Liver (tissue), 3 donors: Measurements from ENCODE around the gene UNC13D.
"Not testable (repeated sequence)": the region's sequence is repeated elsewhere in the genome, so short reads cannot be mapped to it uniquely, and the experiment has no call there.

Source experiments
- ATF3 ChIP-seq: IDR thresholded peaks from 2 replicates; pipeline ENCODE4 v1.6.1; 2016; ENCODE audit warnings: antibody characterized with exemption
- CTCF ChIP-seq: fragments of 150-350 bp; IDR thresholded peaks from 2 replicates; pipeline ENCODE4 v1.5.1; 2017; ENCODE audit warnings: improper control_type of control experiment, low read depth, low read length; ENCODE audit not compliant: missing input control
- FOXA1 ChIP-seq: IDR thresholded peaks from 2 replicates; pipeline ENCODE4 v1.6.1; 2016; ENCODE audit warnings: antibody characterized with exemption
- HNF4A ChIP-seq, 2 donors: conservative IDR thresholded peaks; 2 replicates each; pipeline ENCODE4 v1.6.1; 2016; ENCODE audit warnings: antibody characterized with exemption in 2 of 2, mild to moderate bottlenecking in 2 of 2
- JUND ChIP-seq, 2 donors: IDR thresholded peaks; 2 replicates each; pipeline ENCODE4 v1.6.1; 2016; ENCODE audit warnings: antibody characterized with exemption in 2 of 2
- MAX ChIP-seq: IDR thresholded peaks from 2 replicates; pipeline ENCODE4 v1.6.1; 2016; ENCODE audit warnings: antibody characterized with exemption
- RAD21 ChIP-seq, 2 donors: IDR thresholded peaks; 2 replicates each; pipeline ENCODE4 v1.6.1; 2016; ENCODE audit warnings: antibody characterized with exemption in 2 of 2, mild to moderate bottlenecking in 2 of 2
- REST ChIP-seq: IDR thresholded peaks from 2 replicates; pipeline ENCODE4 v1.6.1; 2016; ENCODE audit warnings: antibody characterized with exemption, mild to moderate bottlenecking
- RXRA ChIP-seq, 2 donors: IDR thresholded peaks; 2 replicates each; pipeline ENCODE4 v1.6.1; 2017 to 2018; ENCODE audit warnings: antibody characterized with exemption in 2 of 2, mild to moderate bottlenecking in 1 of 2
- SP1 ChIP-seq: IDR thresholded peaks from 2 replicates; pipeline ENCODE4 v1.6.1; 2018; ENCODE audit warnings: antibody characterized with exemption, mild to moderate bottlenecking
- TAF1 ChIP-seq: conservative IDR thresholded peaks from 2 replicates; pipeline ENCODE4 v1.6.1; 2016; ENCODE audit warnings: antibody characterized with exemption, mild to moderate bottlenecking
- YY1 ChIP-seq: IDR thresholded peaks from 2 replicates; pipeline ENCODE4 v1.6.1; 2016; ENCODE audit warnings: antibody characterized with exemption, mild to moderate bottlenecking
- ZBTB33 ChIP-seq: IDR thresholded peaks from 2 replicates; pipeline ENCODE4 v1.6.1; 2016; ENCODE audit warnings: antibody characterized with exemption
- donor health status: healthy.
- donor health status: healthy.

- not testable (repeated sequence) for TF ChIP-seq TAF1; CTCF; YY1; FOXA1; SP1; RAD21 (IDR thresholded peaks at IDR 0.05); REST; HNF4A (conservative IDR thresholded peaks at IDR 0.05); ZBTB33; MAX; RXRA (IDR thresholded peaks at IDR 0.05); JUND (IDR thresholded peaks at IDR 0.05); ATF3
Measured at GRCh38 chr17:75868730-75869281, 24.6 kb upstream of the UNC13D start.
